T47D (cell line): ENCODE measurements around the gene CKS1B.
A peak's percentile ranks its signal among the peaks of the same experiment; 100 is the strongest.

Experiments
- DNase-seq, 2 experiments: peaks; one replicate each; pipeline versions ENCODE4 v3.0.0 to v3.0.0-alpha.2; 2011 to 2012; ENCODE audit warnings: low read depth in 1 of 2, low spot score in 1 of 2
- JUND ChIP-seq: IDR thresholded peaks from 2 replicates; pipeline ENCODE4 v1.6.1; 2012; ENCODE audit warnings: low read depth
- in situ Hi-C: cut with HindIII; loops from 2 replicates; pipeline ENCODE4 v1.10.0; 2016; ENCODE audit warnings: low sequenced_read_pairs, low pct_unique_long_range_greater_than_20kb

Gene CKS1B

DNA sequence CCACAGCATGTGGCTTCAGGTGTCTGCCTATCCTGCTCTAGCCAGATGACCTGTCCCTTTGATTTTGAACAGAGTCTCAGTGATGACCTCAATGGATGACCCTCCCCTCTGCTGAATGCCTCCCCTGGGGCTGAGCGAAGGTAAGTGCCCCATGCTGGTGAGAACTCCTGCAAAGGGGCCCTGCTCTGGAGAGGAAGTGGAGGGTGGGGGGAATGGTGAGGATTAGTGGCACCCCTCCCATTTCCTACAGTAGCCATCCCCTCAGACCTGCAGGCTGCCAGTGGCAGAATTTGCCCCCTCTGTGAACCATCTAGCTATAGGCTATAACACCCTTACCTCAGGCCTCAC, 34.3 kb upstream of the CKS1B start:
- no peak for TF ChIP-seq JUND
- no peak for DNase-seq
- in situ Hi-C loops: no loop called here

DNA sequence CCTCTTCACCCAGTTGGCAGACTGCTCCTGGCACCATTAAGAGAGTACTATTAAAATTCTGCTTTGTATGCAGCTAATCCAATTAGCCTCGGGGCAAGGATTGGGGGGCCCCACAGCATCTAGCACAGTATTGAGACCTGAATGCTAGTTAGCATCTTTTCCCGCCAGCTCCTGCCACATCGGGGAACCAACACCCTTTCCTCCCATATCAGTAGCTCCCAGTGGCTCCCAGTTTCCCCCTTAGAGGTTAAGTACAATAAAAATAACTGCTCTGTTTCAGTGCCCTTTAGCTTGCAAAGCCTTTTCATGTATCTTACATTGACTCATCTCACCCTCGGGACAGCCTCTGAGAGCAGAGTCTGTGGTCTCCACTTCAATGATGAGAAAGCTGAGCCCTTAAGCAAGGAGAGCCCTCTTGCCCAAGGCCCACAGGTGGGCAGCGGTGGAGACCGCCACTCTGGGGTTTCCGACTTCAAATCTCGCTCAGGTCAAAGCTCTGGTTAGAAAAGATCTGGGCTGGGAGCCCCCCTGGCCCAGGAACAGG, 33.8 kb upstream of the CKS1B start:
- in situ Hi-C loops: no loop called here
- no peak for DNase-seq
- no peak for TF ChIP-seq JUND

DNA sequence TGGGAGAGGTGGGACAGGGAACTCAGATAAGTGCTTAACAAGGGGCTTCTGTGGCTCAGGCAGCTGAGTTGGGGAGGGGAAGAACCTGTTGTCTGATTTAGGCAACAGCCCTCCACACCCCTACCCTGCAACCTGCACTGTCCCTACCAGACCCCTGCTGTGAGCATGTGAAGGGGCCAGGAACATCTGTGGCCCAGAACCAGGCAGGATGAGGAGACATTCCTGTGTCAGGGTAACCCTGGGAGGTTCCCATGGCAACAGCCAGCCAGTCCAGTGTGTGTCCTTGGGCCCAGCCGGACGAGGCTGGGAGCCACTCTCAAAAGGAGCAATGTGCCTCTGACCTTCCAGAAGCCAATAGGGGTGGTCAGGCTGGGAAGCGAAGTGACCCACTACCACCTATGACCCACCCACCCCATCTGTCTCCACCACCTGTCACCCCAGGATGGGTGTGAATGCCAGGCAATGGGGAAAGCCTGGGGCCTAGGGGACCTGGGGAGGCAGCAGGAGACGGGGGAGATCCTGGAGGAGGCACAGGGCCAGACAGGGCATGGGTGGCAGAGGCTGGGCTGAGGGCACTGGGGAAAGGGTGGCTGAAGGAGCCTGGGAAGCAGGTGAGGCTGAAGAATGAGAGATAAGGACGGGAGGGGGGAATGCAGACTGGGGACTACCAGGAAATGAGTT, 33.0 kb upstream of the CKS1B start:
- no peak for TF ChIP-seq JUND
- in situ Hi-C loops: no loop called here
- DNase-seq: peak in 1 of 2 experiments; percentile 72

DNA sequence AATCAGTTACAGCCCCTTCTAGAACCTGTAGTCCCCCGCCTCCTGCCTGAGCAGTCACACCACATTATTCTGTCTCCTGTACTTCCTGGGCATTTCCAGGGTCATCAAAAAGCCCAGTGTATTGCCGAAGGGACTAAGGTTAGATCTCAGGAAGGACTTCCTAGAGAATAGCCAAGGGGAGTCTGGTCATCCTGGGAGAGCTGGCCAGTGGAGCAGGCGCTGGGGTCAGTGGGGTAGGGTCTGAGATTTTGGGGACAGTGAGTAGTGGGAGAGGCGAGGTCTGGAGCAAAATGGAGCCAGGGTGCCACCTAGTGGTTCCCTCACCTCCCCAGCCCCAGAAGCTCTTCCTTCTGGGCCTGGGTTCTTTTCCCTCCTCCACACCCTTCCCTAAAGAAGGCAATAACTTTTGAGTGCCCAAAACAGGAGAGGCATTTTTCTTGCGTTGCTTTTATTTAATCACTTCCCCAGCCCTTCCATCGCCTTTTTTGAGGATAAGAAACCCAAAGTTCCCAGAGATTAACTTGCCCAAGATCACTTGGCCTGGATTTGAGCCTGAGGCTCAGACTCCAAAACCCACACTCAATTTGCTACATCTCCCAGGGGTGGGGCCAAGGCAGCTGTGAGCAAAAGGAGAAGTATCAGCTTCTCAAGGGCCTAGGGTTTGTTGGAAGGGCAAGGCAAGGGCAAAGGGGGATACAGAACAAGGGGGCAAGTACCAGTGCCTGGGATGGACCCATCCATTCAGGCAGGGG, 30.7 kb upstream of the CKS1B start:
- peak; percentile 58 to 69 for DNase-seq
- no peak for TF ChIP-seq JUND
- in situ Hi-C loops: no loop called here

GRCh38 chr1:154944401-154945159, 29.9 kb upstream of the CKS1B start:
- TF ChIP-seq JUND: no peak
- in situ Hi-C loops: no loop called here

DNA sequence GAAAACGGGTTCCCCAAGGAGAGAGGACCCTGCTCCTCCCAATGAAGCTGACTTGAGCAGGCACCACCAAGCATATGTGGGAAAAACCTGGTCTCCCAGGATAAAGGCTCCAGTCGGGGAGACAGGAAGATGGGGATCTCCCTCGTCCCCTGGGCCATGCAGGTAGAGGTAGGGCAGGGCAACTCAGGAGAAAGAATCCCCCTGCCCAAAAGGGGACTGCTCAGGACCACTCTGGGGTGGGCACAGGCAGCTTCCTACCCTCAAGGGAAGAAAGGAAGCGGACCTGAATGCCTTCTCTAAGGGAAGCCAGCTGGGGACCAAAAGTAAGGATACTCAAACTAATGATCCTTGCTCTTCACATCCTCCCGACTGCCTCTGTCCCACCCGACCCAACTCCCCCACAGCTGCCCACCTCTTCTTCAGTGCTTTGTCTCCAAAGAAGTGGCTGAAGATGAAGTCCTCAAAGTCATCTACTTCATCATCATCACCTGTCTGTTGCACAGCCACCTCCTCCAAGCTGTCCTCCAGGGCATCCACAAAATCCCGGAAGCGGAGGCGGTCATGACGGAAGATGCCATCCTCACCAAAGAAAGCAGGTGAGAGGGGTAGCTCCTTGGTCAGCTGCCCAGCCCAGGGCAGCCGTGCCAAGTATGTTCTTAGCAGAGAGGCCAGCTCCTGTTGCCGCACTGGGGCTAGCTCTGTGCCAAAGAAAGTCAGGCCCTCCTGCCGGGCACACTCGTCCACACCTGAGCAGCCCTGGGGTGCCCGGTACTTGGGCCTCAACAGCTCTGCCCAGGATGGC, 29.1 kb upstream of the CKS1B start:
- DNase-seq: no peak
- TF ChIP-seq JUND: no peak
- in situ Hi-C loops: no loop called here

More at GRCh38 chr1:154944401-154945159, 29.9 kb upstream of the CKS1B start:
- DNase-seq: no peak

DNA sequence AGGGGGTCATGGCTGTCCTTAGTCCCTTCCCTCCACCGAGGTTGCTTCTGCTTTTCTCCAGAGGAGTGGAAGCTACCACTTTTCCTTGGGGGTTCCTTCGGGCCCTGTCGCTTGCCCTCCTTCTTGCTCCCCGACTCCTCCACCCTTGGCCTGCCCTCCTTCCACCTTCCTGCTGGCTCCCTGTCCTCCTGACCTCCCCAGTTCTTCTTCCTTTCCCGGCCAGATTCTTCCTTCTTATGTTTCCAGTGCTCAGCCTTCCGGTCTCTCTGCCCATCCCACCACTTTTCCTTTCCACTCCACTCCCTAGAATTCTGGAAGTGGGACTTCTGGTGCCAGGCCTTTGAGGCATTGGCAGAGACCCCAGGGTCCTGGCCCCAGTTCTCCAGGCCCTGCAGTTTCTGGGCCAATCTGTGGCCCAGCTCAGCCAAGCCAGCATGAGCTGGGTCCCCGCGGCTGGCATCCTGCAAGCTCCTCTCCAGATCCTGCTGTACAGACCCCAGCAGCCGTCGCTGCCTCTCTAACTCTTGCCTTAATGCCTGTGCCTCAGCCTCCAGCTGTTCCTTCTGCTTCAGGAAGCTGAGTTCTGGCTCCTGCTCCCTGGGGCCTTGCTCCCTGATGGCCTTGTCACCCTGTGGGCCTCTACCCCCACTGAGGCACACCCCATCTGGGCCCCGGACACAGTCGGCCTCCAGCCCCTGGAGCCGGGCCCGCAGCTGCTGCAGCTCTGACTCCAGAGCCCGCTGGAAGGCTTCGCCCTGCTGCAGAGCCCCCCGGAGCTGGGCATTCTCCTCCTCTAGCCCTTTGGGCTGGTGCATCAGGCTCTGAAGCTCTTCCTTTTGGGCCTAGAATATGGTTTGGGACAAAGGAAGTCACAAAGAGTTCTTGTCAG, 28.3 kb upstream of the CKS1B start:
- TF ChIP-seq JUND: no peak
- in situ Hi-C loops: no loop called here
- DNase-seq: no peak

- no peak for DNase-seq
- TF ChIP-seq JUND: no peak
- in situ Hi-C loops: no loop called here
Measured at GRCh38 chr1:154948079-154948478, 26.4 kb upstream of the CKS1B start.

DNA sequence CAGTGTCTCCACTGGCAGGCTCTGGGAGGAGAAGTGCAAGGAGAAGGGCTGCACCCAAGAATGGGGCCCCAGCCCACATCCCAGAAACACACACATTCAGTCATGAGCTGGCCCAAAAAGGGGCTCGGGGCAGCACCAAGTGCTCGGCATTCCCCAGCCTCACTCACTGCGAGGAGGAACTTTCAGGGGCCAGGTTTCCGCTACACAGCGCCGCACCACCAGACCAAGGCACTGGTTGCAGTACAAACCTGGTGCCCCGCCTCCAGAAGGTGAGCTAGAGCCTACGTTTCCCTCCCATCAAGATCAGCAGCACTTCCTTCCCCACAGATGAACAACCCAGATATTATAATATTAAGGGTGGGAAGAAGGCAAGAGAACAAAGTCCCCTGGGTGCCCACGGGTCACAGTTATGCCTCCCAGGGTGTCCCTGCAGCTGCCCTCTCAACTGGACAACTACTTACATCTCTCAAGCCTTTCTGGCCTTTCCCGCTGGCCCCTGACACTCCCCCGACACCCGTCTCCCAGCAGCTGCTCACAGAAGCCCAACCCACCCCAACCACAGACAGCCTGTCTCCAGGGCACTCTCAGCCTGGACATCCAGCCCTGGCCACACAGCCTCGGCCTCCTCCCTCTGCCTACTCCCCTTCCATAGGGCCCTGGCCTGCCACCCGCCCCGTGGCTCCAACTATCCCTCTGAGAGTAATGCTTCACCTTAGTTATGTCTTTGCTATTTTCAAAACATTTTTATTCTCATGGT, 22.4 kb upstream of the CKS1B start:
- no peak for DNase-seq
- in situ Hi-C loops: no loop called here
- no peak for TF ChIP-seq JUND

- in situ Hi-C loops: no loop called here
- no peak for DNase-seq
- no peak for TF ChIP-seq JUND
Measured at GRCh38 chr1:154952664-154953063, 21.8 kb upstream of the CKS1B start.

GRCh38 chr1:154953611-154954038, 20.9 kb upstream of the CKS1B start:
- in situ Hi-C loops: no loop called here
- no peak for TF ChIP-seq JUND
- no peak for DNase-seq
